Amniotic epithelial cell (primary cell): ENCODE results near the gene PRKAR1A.
"Not testable (repeated sequence)": the region's sequence is repeated elsewhere in the genome, so short reads cannot be mapped to it uniquely, and the experiment has no call there.

Source experiments
- DNase-seq: peaks from one replicate; pipeline ENCODE4 v3.0.0-alpha.2; 2010; ENCODE audit warnings: low read depth

The PRKAR1A gene

GRCh38 chr17:68512247-68512959 is at the start of gene PRKAR1A:
PRKAR1A (plus strand) TSS chr17:68512430; CDS start chr17:68515400, 2,970 bp downstream.
- DNase-seq = peak; percentile 91

- DNase-seq = no peak
These were observed 48.8 kb upstream of the PRKAR1A start for GRCh38 chr17:68463211-68464019.

- DNase-seq = no peak
These were observed 43.9 kb upstream of the PRKAR1A start for GRCh38 chr17:68468334-68468733.

- DNase-seq = peak; percentile 43
These were observed 43.4 kb upstream of the PRKAR1A start for GRCh38 chr17:68468788-68469187.

- no peak for DNase-seq
These were observed 41.3 kb upstream of the PRKAR1A start for GRCh38 chr17:68470961-68471360.

GRCh38 chr17:68480885-68481284 is 31.3 kb upstream of the PRKAR1A start:
- no peak for DNase-seq

GRCh38 chr17:68482576-68483041 is 29.6 kb upstream of the PRKAR1A start:
- no peak for DNase-seq

GRCh38 chr17:68484458-68484857 is 27.8 kb upstream of the PRKAR1A start:
- DNase-seq = no peak

GRCh38 chr17:68489919-68490318 is 22.3 kb upstream of the PRKAR1A start:
- no peak for DNase-seq

GRCh38 chr17:68491381-68492231 is 20.6 kb upstream of the PRKAR1A start:
- DNase-seq = peak; percentile 78

- not testable (repeated sequence) for DNase-seq
These were observed 19.7 kb upstream of the PRKAR1A start for GRCh38 chr17:68492394-68493054.

GRCh38 chr17:68495081-68495480 is 17.1 kb upstream of the PRKAR1A start:
- DNase-seq = no peak

- no peak for DNase-seq
These were observed 14.3 kb upstream of the PRKAR1A start for GRCh38 chr17:68497885-68498319.

GRCh38 chr17:68498479-68499326 is 13.5 kb upstream of the PRKAR1A start:
- peak; percentile 74 for DNase-seq

GRCh38 chr17:68499587-68499986 is 12.6 kb upstream of the PRKAR1A start:
- DNase-seq = no peak

GRCh38 chr17:68501074-68501473 is 11.2 kb upstream of the PRKAR1A start:
- DNase-seq = no peak

- DNase-seq = no peak
These were observed 6.3 kb upstream of the PRKAR1A start for GRCh38 chr17:68505951-68506350.

- DNase-seq = peak; percentile 74
These were observed 4.7 kb upstream of the PRKAR1A start for GRCh38 chr17:68507576-68507975.

GRCh38 chr17:68509141-68510057 is 2.8 kb upstream of the PRKAR1A start:
- no peak for DNase-seq

GRCh38 chr17:68511254-68511670 is 968 bp upstream of the PRKAR1A start:
- DNase-seq = no peak
